Measurements from ENCODE around the gene BFSP1. TPM values are rescaled to one million over a fixed set of nuclear protein-coding genes. Genes with fewer than 3 reads are reported as not detected.

Gene BFSP1
- total RNA-seq, 4 donors from 2014 or later, result 0.75 to 1.00 (median 0.82) TPM; not detected in 1

DNA sequence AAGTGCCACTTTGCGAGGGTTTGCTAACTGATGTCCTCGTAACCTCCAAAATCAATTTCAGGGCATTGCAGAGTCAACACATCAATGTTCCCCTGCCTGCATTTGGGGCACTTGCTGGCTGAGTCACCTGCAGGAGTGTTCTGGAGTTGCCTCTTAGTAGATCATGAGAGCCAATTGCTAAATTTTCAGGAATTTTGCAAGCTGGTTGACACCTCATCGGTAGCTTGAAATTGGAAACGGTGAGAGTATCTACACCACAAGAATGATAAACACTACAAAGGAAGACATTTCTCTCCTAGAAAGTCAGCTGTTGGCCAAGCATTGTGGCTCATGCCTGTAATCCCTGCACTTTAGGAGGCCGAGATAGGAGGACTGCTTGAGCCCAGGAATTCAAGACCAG, 10.8 kb upstream of the BFSP1 start:
- H3K36me3 ChIP-seq, result no peaks in the 10 kb centered on the region
- TF ChIP-seq, protein P1, sequence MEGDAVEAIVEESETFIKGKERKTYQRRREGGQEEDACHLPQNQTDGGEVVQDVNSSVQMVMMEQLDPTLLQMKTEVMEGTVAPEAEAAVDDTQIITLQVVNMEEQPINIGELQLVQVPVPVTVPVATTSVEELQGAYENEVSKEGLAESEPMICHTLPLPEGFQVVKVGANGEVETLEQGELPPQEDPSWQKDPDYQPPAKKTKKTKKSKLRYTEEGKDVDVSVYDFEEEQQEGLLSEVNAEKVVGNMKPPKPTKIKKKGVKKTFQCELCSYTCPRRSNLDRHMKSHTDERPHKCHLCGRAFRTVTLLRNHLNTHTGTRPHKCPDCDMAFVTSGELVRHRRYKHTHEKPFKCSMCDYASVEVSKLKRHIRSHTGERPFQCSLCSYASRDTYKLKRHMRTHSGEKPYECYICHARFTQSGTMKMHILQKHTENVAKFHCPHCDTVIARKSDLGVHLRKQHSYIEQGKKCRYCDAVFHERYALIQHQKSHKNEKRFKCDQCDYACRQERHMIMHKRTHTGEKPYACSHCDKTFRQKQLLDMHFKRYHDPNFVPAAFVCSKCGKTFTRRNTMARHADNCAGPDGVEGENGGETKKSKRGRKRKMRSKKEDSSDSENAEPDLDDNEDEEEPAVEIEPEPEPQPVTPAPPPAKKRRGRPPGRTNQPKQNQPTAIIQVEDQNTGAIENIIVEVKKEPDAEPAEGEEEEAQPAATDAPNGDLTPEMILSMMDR (IDR thresholded peaks at IDR 0.05), result no peak
- TF ChIP-seq EP300 (IDR thresholded peaks at IDR 0.05; ENCODE audit: low read depth) (no peak), POLR2A (IDR thresholded peaks at IDR 0.05) (no peak), POLR2AphosphoS5 (IDR thresholded peaks at IDR 0.05) (peak in 1 of 3 donors; percentile 12)
- H3K27ac ChIP-seq, result peak overlapping the region; percentile 63 to 79 (median 69)
- H3K4me1 ChIP-seq, result peaks cover 2 to 14% (median 8%) of the 10 kb centered on the region in 4 donors
- H3K9me3 ChIP-seq, result no peaks in the 10 kb centered on the region
- in situ Hi-C loops (cut with MboI; ENCODE audit: low pct_ligation_motif_present in 1 of 4, low pct_unique_long_range_greater_than_20kb in 1 of 4, low sequenced_read_pairs in 3 of 4), result loop anchor here in 2 of 4 donors (25.0 kb wide), 2 partner anchors 95 to 345 kb away; no protein-coding TSS in a partner anchor
- WGBS, 2 donors (ENCODE audit: low coverage in 1 of 2), result 65 to 87% methylated on average over 2 to 5 of the region's 5 CpGs
- DNase-seq, result no peak
- H3K4me3 ChIP-seq, result no peak overlapping the region
- no peaks in the 10 kb centered on the region for H3K27me3 ChIP-seq
- intact Hi-C loops (cut with DNase I; ENCODE audit: low total_unique reads), result no loop called here

- DNase-seq, result no peak
- WGBS, 2 donors (ENCODE audit: low coverage in 1 of 2), result 63 to 76% methylated on average over 2 to 3 of the region's 3 CpGs
- H3K27me3 ChIP-seq, result no peaks in the 10 kb centered on the region
- peak overlapping the region; percentile 11 to 79 (median 69) for H3K27ac ChIP-seq
- intact Hi-C loops (cut with DNase I; ENCODE audit: low total_unique reads) (no loop called here), in situ Hi-C loops (cut with MboI; ENCODE audit: low pct_ligation_motif_present in 1 of 4, low pct_unique_long_range_greater_than_20kb in 1 of 4, low sequenced_read_pairs in 3 of 4) (loop anchor here in 2 of 4 donors (25.0 kb wide), 2 partner anchors 96 to 346 kb away; no protein-coding TSS in a partner anchor)
- no peaks in the 10 kb centered on the region for H3K9me3 ChIP-seq
- H3K36me3 ChIP-seq, result no peaks in the 10 kb centered on the region
- TF ChIP-seq EP300 (IDR thresholded peaks at IDR 0.05; ENCODE audit: low read depth), result no peak
- TF ChIP-seq, protein P1 (IDR thresholded peaks at IDR 0.05), result no peak
- TF ChIP-seq POLR2A (IDR thresholded peaks at IDR 0.05), result no peak
- no peak for TF ChIP-seq POLR2AphosphoS5 (IDR thresholded peaks at IDR 0.05)
- peaks cover 2 to 14% (median 8%) of the 10 kb centered on the region in 4 donors for H3K4me1 ChIP-seq
- H3K4me3 ChIP-seq, result no peak overlapping the region
Observed at GRCh38 chr20:17541596-17541995, 10.4 kb upstream of the BFSP1 start.

DNA sequence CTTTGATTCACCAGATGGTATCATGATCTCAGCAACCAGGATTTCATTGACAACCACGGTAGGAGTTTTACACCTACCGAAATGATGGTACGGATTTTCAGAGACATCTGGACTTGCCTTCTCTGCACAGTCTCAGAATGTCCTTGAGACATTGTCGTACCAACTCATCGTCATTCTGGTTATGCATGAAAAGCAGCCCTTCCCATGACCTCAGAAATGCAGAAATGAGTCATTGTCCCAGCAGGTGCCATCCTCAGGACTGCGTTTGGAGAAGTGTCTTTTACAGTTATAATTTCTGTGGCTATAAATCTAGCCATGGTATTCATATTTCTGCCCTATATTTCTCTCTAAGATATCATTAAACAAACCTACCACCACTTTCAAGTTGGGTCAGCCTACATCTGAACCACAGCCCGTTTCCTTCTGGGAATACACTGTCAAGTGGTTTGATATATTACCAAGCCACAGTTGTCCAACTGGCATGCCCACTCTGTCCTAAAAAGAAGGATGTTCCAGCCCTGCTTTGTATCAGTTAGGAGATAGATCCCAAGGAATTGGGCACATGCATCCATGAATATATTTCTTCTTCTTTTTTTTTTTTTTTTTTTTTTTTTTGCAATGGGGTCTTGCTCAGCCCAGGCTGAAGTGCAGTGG, 7.5 kb upstream of the BFSP1 start:
- Histone ChIP-seq H3K36me3 (no peaks in the 10 kb centered on the region), H3K27me3 (no peaks in the 10 kb centered on the region), H3K27ac (peak overlapping the region in 1 of 4 donors; percentile 50), H3K9me3 (no peaks in the 10 kb centered on the region), H3K4me3 (no peak overlapping the region), H3K4me1 (peaks cover 0 to 9% (median 4%) of the 10 kb centered on the region in 4 donors)
- in situ Hi-C loops (cut with MboI; ENCODE audit: low pct_ligation_motif_present in 1 of 4, low pct_unique_long_range_greater_than_20kb in 1 of 4, low sequenced_read_pairs in 3 of 4) (loop anchor here in 3 of 4 donors (5.0 to 25.0 kb wide), 3 partner anchors 84 to 349 kb away; no protein-coding TSS in a partner anchor), intact Hi-C loops (cut with DNase I; ENCODE audit: low total_unique reads) (loop anchor here (5.0 kb wide), 1 partner anchor 34 kb away; the partner anchor contains the start of gene DSTN)
- DNase-seq, result no peak
- TF ChIP-seq, protein P1 (IDR thresholded peaks at IDR 0.05), result no peak
- peak in 1 of 3 donors; percentile 37 for TF ChIP-seq POLR2AphosphoS5 (IDR thresholded peaks at IDR 0.05)
- WGBS, 2 donors (ENCODE audit: low coverage in 1 of 2), result 43 to 71% methylated on average over 4 to 7 of the region's 7 CpGs

DNA sequence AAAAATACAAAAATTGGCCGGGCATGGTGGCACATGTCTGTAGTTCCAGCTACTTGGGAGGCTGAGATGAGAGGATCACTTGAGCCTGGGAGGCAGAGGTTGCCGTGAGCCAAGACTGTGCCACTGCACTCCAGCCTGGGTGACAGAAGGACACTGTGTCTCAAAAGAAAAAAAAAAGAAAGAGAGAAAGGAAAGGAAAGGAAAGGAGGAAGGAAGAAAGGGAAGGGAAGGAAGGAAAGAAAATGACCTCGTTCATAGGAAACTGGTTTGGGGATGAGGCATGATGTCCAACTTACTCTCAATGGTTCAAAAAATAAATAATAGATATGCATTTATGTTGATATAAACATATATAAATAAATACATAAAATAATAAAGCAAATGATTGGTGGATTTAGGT, 6.8 kb upstream of the BFSP1 start:
- peak overlapping the region in 1 of 4 donors; percentile 50 for H3K27ac ChIP-seq

More for the DNA sequence above, 6.8 kb upstream of the BFSP1 start:
- Histone ChIP-seq H3K4me3 (no peak overlapping the region), H3K4me1 (peaks cover 2 to 10% (median 4%) of the 10 kb centered on the region in 4 donors), H3K27me3 (no peaks in the 10 kb centered on the region), H3K9me3 (no peaks in the 10 kb centered on the region), H3K36me3 (no peaks in the 10 kb centered on the region)
- TF ChIP-seq POLR2A (IDR thresholded peaks at IDR 0.05) (no peak), POLR2AphosphoS5 (IDR thresholded peaks at IDR 0.05) (no peak), EP300 (IDR thresholded peaks at IDR 0.05; ENCODE audit: low read depth) (no peak)
- TF ChIP-seq, protein P1 (IDR thresholded peaks at IDR 0.05), result no peak
- DNase-seq, result no peak
- WGBS, 2 donors (ENCODE audit: low coverage in 1 of 2), result 77% methylated on average over 3 of the region's 3 CpGs; no CpG with 5 or more reads in 1 of the 2 donors
- in situ Hi-C loops (cut with MboI; ENCODE audit: low pct_ligation_motif_present in 1 of 4, low pct_unique_long_range_greater_than_20kb in 1 of 4, low sequenced_read_pairs in 3 of 4) (loop anchor here in 3 of 4 donors (5.0 to 25.0 kb wide), 3 partner anchors 84 to 349 kb away; no protein-coding TSS in a partner anchor), intact Hi-C loops (cut with DNase I; ENCODE audit: low total_unique reads) (loop anchor here (1.0 to 5.0 kb wide), 2 partner anchors 34 to 79 kb away; partner anchors contain the start of gene DSTN)
